GM18508 (cell line): Measurements from ENCODE around the gene PPP3CB.
"Not testable (repeated sequence)": the region's sequence is repeated elsewhere in the genome, so short reads cannot be mapped to it uniquely, and the experiment has no call there.

Experiments
- ATAC-seq: cut with Tn5 transposase; IDR thresholded peaks from one replicate; pipeline ENCODE4 v1.9.1; 2021; ENCODE audit warnings: moderate number of reproducible peaks; ENCODE audit not compliant: insufficient read depth, unreplicated experiment

Gene PPP3CB

DNA sequence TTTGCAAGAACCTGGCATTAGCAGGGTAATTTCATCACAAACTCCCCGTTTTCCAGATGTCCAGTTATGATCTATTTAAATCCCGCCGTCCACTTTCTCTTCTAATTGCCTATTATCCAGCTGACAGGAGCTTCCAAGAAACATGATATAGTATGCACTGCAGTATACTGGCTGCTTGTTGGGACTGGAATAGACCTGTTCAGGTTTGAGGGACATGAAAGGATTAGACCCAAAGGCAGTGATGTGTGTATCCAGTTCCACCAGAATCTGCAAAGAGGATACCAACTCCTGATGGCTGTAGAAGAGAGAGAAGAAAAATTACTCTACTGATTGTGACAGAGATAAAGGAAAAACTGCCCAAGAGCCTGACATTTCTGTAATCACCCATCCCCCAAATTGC is 71.3 kb downstream of the PPP3CB start:
- no peak for ATAC-seq

DNA sequence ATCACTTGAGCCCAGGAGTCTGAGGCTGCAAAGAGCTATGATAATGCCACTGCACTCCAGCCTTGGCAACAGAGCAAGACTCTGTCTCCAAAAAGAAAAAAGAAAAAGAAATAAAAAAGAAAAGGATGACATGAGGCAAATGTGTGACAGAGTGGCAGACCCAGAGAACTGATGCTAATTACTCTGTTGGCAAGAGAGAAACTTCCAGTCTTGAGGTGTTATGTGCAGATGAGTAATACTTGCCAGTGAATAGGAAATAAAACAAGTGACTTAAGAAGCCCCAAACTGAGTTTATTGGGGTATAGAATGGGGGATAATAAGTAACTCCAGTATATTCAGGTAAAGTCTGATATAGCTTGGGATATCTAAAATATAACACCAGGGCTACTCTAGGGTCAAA is 72.5 kb downstream of the PPP3CB start:
- no peak for ATAC-seq

DNA sequence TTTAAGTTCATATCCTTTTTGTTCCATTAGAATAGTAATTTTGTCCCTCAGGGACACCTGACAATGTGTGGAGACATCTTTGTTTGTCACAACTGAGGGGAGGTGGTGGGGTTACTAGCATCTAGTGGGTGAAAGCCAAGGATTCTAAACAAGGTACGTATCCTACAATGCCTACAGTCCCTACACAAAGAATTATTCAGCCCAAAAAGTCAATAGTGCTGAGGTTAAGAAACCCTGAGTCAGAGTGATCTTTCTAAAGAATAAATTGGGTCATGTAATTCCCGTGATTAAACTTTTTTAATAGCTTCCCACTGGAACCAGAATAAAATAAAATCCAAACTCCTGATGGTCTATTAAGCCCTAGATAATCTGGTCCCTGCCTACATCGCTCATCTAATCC is 79.3 kb downstream of the PPP3CB start:
- ATAC-seq = no peak

- no peak for ATAC-seq
Measured at GRCh38 chr10:73414230-73414945, 81.4 kb downstream of the PPP3CB start.

DNA sequence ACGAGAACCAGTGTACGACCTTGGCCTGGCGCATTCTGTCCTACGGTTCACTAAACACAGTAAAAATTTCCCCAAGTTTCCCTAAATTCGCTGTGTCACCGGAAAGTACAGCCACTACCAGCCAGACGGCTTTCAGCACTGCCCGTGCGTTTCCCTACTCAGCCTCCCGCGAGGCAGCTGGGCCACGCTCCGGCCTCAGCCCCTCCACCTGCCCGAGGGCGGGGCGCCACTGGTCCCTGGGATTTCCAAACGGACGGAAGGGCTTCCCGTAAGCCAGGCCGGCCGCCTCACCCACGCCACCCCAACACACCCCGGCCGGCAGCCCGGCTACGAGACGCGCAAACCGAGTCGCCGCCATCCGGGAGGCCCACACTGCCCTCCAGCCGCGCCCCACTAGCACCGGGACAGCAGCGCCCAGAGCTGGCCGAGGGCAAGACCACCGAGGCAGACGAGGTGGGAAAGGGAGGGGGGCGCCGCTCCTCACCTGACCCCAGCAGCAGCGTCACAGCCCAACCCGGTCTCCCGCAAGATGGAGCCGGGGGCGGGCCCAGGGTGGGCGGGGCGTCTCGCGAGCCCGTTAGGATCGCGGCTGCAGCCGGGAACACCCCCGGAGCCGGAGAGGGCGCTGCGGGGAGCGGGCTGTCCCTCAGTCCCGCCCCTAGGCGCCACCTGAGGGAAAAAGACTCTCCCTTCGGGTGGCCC is 82.1 kb downstream of the PPP3CB start, which contains the start of gene ANXA7:
Gene ANXA7, minus strand, starts transcription at position 531 of the 702 bp plus-strand sequence. CDS start 13,202 bp downstream, outside the sequence.
- peak; percentile 65 for ATAC-seq

- ATAC-seq = peak; percentile 11
Measured at GRCh38 chr10:73413108-73413527, 82.7 kb downstream of the PPP3CB start.

GRCh38 chr10:73410897-73411296 is 84.9 kb downstream of the PPP3CB start:
- no peak for ATAC-seq

DNA sequence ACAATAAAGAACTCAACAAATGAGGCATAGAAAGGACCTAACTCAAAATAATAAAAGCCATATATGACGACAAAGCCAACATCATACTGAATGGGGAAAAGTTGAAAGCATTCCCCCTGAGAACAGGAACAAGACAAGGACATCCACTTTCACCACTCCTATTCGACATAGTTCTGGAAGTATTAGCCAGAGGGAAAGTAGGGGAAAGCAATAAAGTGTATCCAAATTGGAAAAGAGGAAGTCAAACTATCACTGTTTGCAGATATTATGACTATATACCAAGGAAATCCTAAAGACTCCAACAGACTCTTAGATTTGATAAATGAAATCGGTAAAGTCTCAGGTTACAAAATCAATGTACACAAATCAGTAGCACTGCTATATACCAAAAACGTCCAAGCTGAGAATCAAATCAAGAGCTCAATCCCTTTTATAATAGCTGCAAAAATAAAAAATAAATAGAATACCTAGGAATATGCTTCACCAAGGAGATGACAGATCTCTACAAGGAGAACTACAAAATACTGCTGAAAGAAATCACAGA is 86.8 kb downstream of the PPP3CB start:
- ATAC-seq = no peak

GRCh38 chr10:73408061-73408460 is 87.8 kb downstream of the PPP3CB start:
- ATAC-seq = no peak

- ATAC-seq = no peak
Measured at GRCh38 chr10:73407495-73407894, 88.3 kb downstream of the PPP3CB start.

- no peak for ATAC-seq
Measured at GRCh38 chr10:73406846-73407245, 89.0 kb downstream of the PPP3CB start.

DNA sequence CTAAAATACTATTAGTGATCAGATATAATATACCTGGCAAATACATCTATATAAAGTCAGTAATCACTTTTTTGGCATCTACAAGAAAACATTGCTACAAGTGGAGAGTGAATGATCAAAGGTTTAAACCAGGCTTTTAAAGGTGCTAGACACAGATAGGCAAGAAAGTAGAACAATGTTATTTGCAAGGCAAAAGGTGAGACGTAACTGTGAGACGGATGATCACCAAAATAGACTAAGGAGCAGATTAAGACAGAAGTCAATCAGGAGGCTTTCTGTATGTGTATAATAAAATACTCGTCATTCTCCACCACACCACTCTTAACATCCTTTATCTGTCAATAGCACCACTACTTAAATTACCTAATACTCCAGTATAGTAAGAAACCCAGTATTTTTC is 90.3 kb downstream of the PPP3CB start:
- no peak for ATAC-seq

GRCh38 chr10:73404690-73405089 is 91.1 kb downstream of the PPP3CB start:
- no peak for ATAC-seq

DNA sequence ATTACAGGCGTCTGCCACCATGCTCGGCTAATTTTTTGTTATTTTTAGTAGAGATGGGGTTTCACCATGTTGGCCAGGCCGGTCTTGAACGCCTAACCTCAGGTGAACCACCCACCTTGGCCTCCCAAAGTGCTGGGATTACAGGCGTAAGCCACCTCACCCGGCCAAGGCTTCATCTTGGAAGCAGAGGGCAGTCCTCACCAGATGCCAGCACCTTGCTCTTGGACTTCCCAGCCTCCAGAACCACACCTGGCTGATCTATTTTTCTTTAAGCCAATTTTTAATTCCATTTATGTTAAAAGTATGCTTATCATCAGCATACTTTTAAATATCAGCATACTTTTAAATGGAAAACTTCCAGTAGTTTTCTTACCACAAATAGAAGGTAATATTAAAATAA is 94.2 kb downstream of the PPP3CB start:
- ATAC-seq = no peak

DNA sequence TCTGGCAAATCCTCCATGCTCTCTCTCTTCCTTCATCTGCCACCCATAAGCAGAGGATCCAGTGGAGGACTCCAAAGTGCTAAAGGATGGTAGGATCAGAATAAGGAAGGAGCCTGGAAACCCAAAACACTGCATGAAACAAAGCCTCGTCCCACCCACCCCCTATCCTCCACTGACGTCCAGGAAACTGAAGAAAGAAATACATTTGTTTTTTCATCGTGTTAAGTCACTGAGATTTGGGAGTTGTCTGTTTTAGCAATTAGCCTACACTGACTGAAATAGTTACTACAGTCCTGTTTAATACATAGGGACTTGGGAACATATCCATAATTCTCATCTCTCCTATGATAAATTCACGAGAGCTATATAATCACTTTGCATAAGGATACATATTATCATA is 96.8 kb downstream of the PPP3CB start:
- no peak for ATAC-seq

DNA sequence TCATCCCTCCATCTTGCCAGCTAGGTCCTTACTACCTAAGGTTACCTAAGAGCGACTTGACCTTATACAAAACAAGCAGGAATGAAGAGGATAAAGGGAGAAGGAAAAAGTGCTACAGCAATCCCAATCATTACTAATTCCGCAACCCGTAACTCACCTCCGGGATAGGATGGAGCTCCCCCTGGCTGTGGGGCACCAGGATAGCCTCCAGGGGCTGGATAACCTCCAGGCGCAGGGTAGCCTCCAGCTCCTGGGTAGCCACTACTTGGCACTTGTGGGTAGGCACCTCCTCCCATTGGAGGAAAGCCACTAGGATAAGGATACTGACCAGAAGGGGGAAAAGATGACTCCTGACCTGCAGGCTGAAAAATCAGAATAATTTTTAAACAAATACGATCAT is 97.8 kb downstream of the PPP3CB start:
- ATAC-seq = no peak

GRCh38 chr10:73394325-73394724 is 101.5 kb downstream of the PPP3CB start:
- not testable (repeated sequence) for ATAC-seq

DNA sequence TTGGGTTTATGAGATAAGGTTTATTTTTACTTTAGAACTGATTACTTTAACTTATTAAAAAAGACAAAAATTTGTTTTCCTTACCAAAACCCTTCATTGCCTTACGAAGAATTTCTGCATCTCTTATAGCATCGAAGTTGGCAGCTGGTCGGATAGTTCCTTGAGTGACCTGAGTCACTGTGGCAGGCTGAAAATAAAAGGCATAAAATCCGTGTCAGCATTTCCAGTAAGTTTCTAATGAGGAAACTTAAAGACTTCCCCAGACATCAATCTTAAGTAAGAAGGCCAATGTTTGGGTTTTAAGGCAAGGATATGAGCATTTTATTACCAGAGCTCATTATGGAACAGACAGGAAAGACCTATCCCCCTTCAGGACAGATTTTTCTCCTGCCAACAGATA is 107.6 kb downstream of the PPP3CB start:
- ATAC-seq = no peak

- no peak for ATAC-seq
Measured at GRCh38 chr10:73386583-73386982, 109.2 kb downstream of the PPP3CB start.
